ENCODE measurements around the gene NOBOX.
"Not testable (repeated sequence)": the region's sequence is repeated elsewhere in the genome, so short reads cannot be mapped to it uniquely, and the experiment has no call there.

The NOBOX gene

DNA sequence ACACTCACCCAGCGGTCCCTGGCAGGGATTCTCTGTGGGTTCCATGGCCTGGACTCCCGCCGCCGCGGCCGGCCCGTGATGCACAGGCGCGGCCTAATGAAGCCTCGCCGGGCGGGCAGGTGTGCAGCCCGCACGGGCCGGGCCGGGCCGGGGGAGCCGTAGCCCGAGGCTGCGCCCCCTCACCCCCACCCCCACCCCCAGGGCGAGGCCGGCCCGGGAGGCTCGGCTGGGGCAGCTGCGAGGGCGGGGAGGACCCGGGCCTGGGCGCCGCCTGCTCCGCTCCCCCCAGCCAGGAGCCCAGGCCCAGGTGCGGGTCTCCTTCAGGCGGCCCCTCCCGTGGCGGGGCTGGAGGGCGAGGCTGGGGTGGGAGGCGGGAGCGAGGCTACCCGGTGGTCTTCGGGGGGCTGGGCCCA lies at the start of gene NOBOX:
Gene NOBOX, minus strand, starts transcription at position 45 of the 413 bp plus-strand sequence.
- no peak for DNase-seq

DNA sequence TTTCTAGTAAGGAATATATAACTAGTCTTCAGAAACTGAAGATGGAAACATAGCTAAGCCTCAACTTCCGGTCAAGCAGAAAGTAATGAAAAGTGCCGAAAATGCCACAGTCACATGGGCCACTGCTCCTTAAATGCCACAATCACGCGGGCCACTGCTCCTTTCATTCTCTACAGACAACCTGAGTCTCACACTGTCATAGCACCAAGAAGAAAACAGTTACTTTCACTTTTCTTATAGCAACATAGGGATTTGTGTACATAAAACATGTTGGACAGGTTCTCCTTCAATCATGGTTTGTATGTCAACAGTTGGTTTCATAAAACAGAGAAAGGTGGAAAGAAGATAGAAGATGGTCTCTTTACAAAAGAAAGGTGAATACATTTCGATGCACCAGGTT lies 48.6 kb upstream of the NOBOX start:
- no peak for DNase-seq

DNA sequence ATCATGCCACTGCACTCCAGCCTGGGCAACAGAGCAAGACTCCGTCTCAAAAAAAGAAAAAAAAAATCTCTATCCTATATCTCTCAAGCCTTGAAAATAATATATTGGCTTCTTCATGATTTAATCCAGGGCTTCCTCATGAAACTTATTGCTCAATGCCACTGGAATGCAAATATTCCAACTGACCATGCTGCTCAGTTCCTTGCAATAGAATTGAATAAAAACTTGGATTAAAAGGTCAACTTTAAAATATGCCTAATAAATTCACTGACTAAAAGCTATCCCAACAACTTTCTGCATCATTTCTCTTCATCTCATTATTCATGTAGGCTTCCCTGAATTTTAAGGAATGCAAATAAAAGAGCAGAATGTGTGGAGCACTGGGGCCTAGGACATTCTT lies 42.1 kb upstream of the NOBOX start:
- no peak for DNase-seq

DNA sequence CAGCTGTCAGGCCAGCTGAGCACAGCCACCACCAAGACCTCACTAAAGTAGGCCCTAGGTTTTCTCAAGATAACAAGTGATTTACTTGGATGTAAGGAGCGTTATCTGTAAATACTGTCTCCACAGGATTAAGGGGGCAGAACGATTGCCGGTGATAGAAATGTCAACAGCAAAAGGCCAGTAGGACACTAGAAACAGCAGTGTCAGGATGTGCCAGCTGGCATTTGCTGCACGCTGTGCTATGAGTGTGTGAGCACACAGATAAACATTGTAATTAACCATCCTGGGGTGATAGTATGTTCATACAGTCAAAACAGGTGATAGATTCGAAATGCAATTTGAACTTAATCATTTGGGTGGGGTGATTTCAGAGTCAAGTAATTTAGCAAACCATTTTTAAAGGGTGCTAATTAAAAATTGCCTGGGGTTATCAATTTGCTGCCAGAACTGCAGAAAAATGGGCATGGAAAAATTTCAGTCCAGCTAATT lies 36.3 kb upstream of the NOBOX start:
- DNase-seq = no peak

DNA sequence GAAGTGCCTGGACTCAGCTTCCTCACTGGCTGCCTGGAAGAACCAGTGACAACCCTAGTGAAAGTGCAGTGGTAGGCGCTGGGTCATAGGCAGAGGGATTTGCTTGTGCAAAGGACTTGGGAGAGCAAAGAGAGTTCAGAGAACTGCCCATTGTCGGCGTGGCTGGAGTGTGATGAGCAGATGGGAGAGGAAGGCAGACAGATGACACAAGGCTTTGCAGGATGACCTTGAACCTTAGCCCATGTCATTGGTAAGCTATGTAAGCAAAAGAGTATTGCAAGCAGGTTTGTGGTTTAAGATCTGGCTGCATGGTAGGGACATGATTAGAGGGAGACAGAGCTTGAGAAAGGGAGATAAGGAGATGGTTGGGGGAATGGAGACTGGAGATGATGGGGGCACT lies 35.3 kb upstream of the NOBOX start:
- no peak for DNase-seq

DNA sequence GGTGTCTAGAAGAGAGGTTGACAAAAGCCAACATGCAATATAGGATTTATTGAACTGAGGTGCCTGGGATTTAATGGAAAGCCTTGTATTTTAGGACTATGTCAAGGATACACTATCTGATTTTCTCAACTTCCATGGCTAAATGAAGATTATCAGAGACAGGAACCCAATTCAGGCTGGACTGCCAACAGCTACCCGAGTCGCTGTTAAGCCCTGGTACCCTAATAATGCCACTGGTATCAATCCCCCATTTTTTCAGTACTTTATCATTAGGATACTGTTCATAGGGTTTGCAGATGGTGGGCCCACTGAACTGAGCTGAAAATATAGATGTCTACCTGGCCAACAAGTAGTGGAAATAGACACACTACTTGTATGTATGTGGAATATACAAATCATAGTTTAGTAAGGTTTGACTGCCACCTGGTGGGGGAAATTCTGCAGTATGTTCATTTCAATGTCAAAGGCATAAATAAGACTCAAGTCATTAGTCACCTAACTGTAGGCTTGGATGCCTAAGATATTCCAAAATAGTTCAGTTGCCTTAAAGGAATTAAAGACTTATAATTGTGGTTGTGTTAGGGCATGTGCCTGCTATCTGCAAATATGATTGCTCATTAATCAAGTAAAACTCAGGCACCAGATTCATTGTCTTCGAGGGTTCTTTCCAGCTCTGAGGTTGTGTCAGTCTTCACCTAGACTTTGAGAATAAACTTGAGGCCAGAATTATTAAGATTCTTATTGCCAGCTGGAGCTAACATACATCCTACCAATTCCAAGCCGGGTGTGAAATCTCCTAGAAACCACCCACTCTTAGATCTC lies 34.1 kb upstream of the NOBOX start:
- peak; percentile 7 for DNase-seq

DNA sequence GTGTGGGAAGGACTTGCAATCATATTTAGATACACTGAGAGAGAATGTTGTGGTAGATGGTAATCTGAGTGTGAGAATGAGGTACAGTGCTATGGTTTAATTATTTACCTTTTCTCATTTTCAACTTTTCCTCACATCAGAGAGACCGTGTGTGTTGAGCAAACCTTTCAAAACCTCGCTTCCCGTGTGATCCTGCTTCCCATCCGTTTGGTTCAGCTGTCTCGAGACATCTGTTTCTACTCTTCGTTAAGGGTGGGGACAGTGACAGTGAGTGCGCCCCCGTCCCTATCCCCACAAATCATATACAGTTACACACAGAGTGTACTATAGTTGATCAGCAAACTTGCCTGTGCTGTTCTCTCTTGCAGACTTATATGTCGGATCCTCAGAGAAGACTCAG lies 33.0 kb upstream of the NOBOX start:
- DNase-seq = no peak

DNA sequence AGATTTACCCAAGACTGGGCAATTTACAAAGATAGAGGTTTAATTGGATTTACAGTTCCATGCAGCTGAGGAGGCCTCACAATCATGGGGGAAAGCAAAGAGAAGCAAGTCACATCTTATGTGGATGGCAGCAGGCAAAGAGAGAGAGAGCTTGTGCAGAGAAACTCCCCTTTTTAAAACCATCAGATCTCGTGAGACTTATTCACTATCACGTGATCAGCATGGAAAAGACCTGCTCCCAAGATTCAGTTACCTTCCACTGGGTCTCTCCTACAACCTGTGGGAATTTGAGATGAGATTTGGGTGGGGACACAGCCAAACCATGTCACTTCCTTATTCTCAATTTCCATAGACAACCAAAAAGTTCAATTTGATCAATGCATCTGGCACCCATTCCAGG lies 24.9 kb upstream of the NOBOX start:
- DNase-seq = no peak

DNA sequence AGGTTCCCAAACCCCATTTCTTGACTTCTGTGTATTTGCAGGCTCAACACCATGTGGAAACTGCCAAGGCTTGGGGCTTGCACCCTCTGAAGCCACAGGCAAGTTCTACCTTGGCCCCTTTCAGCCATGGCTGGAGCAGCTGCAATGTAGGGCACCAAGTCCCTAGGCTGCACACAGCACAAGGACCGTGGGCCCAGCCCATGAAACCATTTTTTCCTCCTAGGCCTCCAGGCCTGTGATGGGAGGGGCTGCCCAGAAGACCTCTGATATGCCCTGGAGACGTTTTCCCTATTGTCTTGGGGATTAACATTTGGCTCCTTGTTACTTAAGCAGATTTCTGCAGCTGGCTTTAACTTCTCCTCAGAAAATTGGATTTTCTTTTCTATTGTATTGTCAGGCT lies 24.0 kb upstream of the NOBOX start:
- not testable (repeated sequence) for DNase-seq

DNA sequence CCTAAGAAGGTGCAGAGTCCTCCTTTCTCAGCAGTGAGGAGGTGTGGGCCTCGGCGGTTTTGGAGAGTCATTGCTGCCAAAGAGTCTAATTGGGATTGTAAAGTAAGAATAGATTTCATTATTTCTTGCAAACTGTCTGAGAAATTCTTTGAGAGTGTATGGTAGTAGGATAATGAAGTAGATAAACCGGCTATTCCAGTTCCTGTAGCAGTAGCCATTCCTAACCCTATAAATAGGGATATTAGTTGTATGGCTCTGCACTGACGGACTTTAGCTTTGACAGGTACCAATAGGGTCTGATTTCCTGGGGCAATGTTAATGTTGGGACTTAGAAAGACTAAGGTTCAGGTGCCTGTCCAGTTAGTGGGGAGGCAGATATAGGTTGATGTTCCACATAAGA lies 15.4 kb upstream of the NOBOX start:
- DNase-seq = not testable (repeated sequence)

DNA sequence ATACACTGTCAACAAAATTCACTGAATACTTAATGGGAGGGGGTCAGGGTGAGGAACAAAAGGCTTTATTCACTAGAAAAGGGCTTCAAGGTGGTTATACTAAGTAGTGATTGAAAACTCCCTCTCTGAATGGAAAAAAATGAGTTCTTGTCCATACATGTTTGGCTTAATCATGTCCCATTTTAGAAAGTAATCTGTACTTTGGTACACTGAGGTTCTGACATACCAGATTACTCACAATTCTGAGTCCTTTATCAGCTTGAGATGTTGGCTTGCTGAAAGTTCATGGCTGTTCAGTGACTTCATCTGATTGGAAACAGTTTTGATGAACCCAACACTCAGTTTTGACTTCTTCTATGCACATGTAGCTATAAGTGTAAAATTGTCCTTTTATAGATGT lies 12.8 kb upstream of the NOBOX start:
- no peak for DNase-seq

DNA sequence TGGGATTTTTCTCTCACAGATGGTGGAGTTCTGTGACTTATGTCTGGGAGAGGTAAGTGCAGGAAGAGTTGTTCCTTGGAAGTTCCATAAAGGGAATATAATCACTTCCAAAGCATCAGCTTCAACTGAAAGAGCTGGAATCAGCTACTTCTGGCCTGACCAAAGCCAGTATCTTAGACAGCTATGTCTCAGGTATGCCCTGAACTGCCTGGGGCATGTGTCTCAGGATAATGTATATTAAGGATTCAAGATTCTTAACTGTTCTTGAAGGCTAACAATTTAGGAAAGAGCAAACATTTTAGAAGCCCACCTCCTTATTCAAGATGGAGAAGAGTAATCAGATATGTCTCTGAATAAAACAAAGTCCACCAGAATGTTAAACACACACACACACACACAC lies 12.4 kb upstream of the NOBOX start:
- no peak for DNase-seq

DNA sequence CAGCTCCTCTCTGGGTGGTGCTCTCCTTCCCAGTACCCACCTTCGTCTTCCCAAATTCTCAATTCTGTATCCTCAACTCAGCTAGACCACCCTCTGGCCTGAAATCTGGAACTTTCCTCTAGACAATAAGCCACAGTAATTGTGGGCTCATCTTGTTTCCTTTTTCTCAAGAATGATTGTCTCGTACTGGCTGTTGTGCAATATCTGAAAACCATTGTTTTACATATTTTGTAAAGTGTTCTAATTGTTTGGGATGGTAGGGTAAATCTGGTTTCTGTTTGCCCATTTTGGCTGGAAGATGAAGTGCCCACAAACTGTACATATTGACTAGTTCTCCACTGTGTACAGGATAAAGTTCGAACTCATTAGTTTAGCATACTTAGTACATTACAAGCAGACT lies 11.3 kb upstream of the NOBOX start:
- DNase-seq = no peak

DNA sequence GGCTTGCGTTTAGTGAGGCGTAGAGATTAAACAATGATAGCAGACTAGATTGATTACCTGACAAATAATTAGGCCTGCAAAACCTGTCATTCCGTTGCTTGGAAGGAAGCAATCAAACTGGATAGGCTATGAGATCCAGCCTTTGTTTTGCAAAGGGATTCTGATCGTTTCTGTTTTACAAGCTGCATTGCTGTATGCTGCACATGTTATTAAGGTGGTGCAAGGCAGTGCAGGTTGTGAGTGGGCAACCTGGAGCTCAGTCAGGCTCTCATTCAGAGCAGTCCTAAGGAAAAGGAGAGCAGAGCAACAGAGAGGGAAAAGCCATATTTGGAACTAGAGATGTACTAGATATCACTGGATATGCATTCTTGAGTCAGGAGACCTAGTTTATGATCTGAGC lies 6.9 kb upstream of the NOBOX start:
- DNase-seq = no peak

DNA sequence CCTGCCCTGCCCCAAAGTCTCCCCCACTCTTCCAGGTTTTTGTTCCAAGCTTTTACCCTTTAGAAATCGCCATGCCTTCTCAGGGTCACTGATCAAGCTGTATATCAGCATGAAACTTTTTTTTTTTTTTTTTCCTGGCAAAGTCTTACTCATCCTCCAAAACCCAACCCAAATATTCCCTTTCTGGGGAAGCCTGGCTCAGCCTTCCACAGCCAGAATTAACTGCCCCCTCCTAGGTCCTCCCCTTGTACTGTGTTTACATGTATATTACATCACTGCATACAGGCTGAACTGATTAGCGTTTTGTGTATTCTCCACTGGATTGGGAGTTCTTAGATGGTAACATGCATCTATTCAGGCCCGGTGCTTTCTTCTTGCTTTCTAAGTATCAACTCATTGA lies 4.6 kb upstream of the NOBOX start:
- no peak for DNase-seq

DNA sequence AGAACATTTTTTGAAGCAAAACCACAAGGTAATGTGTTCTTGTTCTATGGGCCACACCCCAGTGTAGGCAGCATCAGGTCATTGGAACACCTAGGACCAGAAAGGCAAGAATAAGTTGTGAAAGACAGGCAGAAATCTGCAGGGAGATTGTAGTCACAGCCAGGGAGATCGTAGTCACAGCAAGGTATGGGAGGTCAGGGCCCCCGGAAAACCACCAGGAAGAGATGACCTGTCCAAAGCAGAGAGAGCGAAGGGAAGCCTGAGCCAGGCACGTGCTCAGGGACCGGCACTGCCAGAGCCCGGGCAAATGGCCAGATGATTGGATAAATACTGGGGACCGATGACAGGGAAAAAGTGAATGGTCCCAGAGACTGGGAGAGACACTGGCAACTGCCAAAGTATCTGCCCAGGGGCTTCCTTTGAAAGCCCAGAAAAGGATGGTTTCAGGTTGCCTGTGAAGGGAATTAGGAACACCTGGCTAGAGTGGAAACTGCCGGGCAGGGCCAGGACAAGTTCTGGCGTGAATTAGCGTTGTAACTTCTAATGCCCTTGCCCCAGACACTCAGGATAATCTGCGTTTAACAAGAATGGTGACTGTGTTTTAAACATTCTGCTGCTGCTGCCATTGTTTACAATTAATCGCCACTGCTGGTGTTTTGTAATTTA lies 3.9 kb upstream of the NOBOX start:
- DNase-seq = no peak

DNA sequence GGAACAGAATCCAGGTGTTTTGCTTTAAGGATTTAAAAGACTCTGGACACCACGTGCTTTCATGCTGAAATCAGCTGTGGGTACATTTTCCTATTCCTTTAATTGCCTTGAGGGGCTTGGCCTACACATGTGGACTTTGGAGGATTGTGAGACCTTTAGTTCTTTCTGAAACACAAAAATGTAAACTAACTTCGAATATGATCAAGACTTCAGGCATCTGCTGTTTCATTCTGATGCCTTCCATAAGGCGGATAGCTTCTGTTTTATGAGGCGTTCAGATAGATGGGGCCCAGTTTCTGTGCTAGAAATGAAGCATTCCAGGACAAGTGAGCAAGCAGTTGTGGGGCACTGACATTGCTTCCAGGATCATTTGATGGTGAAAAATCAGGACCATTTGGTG lies 1.5 kb upstream of the NOBOX start:
- no peak for DNase-seq

DNA sequence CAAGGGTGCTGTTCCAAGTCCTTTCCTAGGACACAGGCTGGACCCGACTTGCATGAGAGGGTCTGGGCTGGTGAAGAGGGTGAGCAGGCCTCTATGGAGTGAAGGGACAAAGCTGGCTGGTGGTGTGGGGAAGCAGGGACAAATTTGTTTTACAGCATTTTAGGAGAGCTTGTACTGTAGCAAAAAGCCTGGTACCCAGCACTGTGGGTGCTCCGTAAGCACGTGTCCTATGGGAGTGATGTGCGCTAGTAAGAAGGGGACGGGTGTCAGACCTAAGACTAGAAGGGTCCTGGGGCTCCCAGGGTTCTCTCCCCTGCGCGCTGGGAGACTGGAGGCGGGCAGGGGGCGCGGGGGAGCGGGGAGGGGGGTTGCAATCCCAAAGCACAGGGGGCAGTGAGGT lies 391 bp downstream of the NOBOX start:
- no peak for DNase-seq

DNA sequence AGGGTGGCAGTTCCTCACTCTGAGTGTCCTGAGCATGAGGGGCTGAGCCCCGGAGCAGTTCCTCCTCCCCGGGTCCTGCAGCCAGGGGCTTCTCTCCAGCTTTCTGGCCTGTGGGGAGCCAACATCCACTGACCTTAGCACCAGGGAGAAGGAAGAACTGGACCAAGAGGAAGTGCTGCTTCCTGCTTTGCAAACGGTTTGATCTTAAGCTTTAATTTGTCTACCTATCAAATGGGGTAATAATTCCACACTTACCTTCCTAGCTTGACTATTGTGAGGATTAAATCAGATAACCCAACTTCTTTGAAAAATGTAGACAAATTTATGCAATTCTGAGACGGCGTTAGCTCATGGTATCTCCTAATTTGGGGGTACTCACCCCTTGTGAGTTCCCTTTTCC lies 2.0 kb downstream of the NOBOX start:
- no peak for DNase-seq

DNA sequence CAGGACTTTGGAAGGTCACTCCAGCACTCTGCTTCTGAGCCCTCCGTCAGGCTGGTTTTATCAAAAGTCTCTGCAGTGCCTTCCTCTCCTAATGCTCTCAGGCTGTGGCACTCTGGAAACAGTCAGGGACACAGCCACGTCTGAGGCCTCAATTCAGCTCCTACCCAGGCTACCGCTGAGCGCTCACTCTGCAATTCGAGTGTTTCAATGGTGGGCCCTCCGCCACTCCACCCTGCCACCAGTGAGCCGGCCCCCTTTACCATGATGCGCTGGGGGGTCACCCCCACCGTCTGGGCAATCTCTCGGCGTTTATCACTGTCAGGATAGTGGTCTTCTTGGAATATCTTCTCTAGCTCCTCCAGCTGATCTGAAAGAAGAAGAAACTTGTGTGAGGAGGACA lies 3.5 kb downstream of the NOBOX start:
- no peak for DNase-seq

DNA sequence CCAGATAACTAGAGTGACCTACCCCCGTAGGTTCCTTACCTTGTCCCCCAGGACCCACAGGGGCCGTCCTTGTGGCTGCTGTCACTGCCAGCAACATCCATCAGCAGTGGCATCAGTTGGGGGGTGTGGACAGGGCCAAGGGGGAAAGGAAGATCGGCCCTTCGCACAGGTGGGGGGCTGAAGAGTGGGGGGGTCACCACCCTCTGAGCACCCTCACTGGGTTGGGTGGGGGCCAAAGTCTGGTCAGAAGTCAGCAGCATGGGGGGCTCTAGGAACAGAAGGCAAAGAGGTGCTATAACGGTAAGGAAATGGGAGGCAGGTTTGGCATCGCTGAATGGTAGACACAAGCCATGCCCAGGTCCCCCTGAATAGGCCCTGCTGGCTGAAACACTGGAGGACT lies 4.6 kb downstream of the NOBOX start:
- no peak for DNase-seq

DNA sequence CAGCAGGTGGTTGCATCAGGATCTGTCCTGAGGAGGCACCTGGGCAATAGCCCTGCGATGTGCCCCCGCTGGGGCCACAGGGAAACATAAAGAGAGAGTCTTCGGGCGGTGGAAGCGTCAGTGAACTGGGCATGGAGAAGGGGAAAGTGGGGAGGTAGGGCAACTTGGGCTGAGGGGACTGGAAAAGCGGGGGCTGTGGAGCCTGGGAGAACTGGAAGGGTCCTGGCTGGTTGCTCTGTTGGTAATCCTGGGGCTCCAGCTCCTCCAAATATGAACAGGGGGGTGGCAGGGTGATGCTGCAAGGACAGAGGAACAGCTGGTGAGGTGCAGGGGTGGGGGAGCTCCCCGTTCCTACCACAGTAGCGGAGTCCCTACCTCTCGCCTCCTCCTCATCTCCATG lies 5.2 kb downstream of the NOBOX start:
- no peak for DNase-seq

DNA sequence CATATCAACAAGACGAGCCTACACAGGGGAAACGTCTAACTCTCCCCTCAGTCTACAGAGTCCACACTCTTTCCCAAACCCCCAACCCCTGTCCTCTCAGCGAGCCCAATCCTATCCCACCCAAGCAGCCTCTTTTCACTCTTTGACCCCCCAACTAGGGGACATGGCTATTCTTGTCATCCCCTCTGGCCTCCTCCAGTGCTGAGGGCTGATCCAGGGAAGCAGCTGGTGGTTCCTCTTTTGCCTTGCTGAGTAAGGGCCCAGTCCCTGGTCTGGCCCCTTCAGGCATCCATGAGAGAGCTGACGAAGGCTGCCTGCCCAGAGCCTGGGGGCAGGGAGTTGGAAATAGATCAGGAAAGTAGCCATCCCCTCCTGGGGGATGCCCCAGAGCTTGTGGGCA lies 6.4 kb downstream of the NOBOX start:
- DNase-seq = no peak

DNA sequence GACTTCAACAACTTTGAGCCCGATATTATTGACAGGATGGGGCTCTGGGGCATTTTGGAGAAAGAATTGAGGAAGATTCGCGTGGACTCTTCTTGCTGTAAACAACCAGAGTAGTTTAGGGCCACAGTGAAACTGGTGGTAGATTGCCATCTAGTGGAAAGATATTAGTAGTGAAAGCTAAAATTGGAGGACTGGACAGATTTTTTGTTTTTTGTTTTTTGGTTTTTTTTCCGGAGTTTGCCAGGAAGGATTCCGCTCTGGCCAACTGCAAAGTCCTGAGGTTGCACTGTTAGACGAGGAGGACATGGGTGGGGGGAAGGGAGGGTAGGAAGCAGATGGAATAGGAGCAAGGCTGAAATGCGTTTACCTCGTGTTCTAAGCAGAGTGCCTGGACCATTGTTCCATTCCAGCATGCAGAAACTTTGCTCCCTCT lies 11.7 kb downstream of the NOBOX start:
- DNase-seq = no peak

DNA sequence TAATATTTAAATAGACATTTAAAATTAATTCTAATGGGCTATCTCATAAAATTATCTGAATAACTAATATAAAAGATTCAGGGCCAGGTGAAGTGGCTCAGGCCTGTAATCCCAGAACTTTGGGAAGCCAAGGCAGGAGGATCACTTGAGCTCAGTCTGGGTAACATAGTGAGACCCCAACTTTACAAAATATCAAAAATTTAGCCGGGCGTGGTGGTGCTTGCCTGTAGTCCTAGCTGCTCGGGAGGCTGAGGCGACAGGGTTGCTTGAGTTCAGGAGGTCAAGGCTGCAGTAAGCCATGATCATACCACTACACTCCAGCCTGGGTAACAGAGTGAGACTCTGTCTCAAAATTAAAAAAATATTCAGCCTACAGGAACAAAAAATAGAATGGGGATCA lies 12.5 kb downstream of the NOBOX start:
- DNase-seq = no peak

All from activated T-cell treated with anti-CD3 and anti-CD28 coated beads for 4 hours (primary cell).